GM18505 (cell line): ENCODE results near the gene CYSLTR2.

ENCODE experiments used
- ATAC-seq: cut with Tn5 transposase; IDR thresholded peaks from one replicate; pipeline ENCODE4 v1.9.1; 2021; ENCODE audit not compliant: unreplicated experiment
- POLR2A ChIP-seq: IDR thresholded peaks from 4 replicates; pipeline ENCODE4 v1.6.1; 2011; ENCODE audit warnings: borderline replicate concordance; ENCODE audit not compliant: insufficient read depth, insufficient read length; ENCODE audit errors: extremely low read depth

Gene CYSLTR2

GRCh38 chr13:48653472-48653939 lies at the start of gene CYSLTR2:
TSS of gene CYSLTR2 (plus strand) at chr13:48653929. CDS start at chr13:48706818, 52,889 bp downstream.
- no peak for TF ChIP-seq POLR2A
- ATAC-seq = no peak

GRCh38 chr13:48615049-48615448 lies 38.7 kb upstream of the CYSLTR2 start:
- no peak for ATAC-seq
- no peak for TF ChIP-seq POLR2A

GRCh38 chr13:48618937-48619336 lies 34.8 kb upstream of the CYSLTR2 start:
- no peak for TF ChIP-seq POLR2A
- no peak for ATAC-seq

GRCh38 chr13:48621056-48621455 lies 32.7 kb upstream of the CYSLTR2 start:
- no peak for ATAC-seq
- no peak for TF ChIP-seq POLR2A

- no peak for ATAC-seq
- TF ChIP-seq POLR2A = no peak
Measured at GRCh38 chr13:48624016-48624415, 29.7 kb upstream of the CYSLTR2 start.

GRCh38 chr13:48624858-48625257 lies 28.9 kb upstream of the CYSLTR2 start:
- no peak for ATAC-seq
- no peak for TF ChIP-seq POLR2A

- TF ChIP-seq POLR2A = no peak
- ATAC-seq = no peak
Measured at GRCh38 chr13:48625413-48626076, 28.2 kb upstream of the CYSLTR2 start.

GRCh38 chr13:48626077-48626449 lies 27.7 kb upstream of the CYSLTR2 start:
- ATAC-seq = no peak
- no peak for TF ChIP-seq POLR2A

GRCh38 chr13:48626726-48627451 lies 26.8 kb upstream of the CYSLTR2 start:
- TF ChIP-seq POLR2A = no peak
- ATAC-seq = no peak

GRCh38 chr13:48629277-48629676 lies 24.5 kb upstream of the CYSLTR2 start:
- no peak for ATAC-seq

GRCh38 chr13:48630291-48630690 lies 23.4 kb upstream of the CYSLTR2 start:
- ATAC-seq = no peak
- TF ChIP-seq POLR2A = no peak

More at GRCh38 chr13:48629277-48629676, 24.5 kb upstream of the CYSLTR2 start:
- no peak for TF ChIP-seq POLR2A

GRCh38 chr13:48630773-48631172 lies 23.0 kb upstream of the CYSLTR2 start:
- TF ChIP-seq POLR2A = no peak
- ATAC-seq = no peak

GRCh38 chr13:48631441-48631840 lies 22.3 kb upstream of the CYSLTR2 start:
- no peak for TF ChIP-seq POLR2A
- no peak for ATAC-seq

GRCh38 chr13:48633700-48634099 lies 20.0 kb upstream of the CYSLTR2 start:
- ATAC-seq = no peak
- TF ChIP-seq POLR2A = no peak
